Measurements from ENCODE around the gene MGMT. TPM values are rescaled to one million over a fixed set of nuclear protein-coding genes. Genes with fewer than 3 reads are reported as not detected.

The MGMT gene
- total RNA-seq, 1 donor from 2014 or later, result 14.5 TPM

GRCh38 chr10:129653861-129654260, 186.8 kb downstream of the MGMT start:
- intact Hi-C loops (cut with DNase I), result no loop called here
- ATAC-seq, result no peak
- DNase-seq (ENCODE audit: missing footprints), result no peak

- ATAC-seq (no peak), DNase-seq (ENCODE audit: missing footprints) (no peak)
These were observed 187.4 kb downstream of the MGMT start for GRCh38 chr10:129654461-129654860.

GRCh38 chr10:129655007-129655678, 188.1 kb downstream of the MGMT start:
- ATAC-seq, result no peak
- DNase-seq (ENCODE audit: missing footprints), result no peak
- intact Hi-C loops (cut with DNase I), result no loop called here

More at GRCh38 chr10:129654461-129654860, 187.4 kb downstream of the MGMT start:
- intact Hi-C loops (cut with DNase I), result no loop called here

GRCh38 chr10:129655679-129656031, 188.6 kb downstream of the MGMT start:
- no peak for ATAC-seq
- DNase-seq (ENCODE audit: missing footprints), result no peak
- intact Hi-C loops (cut with DNase I), result no loop called here

- ATAC-seq (no peak), DNase-seq (ENCODE audit: missing footprints) (no peak)
- intact Hi-C loops (cut with DNase I), result no loop called here
These were observed 189.6 kb downstream of the MGMT start for GRCh38 chr10:129656642-129657041.

GRCh38 chr10:129657297-129658017, 190.4 kb downstream of the MGMT start:
- ATAC-seq (no peak), DNase-seq (ENCODE audit: missing footprints) (no peak)
- intact Hi-C loops (cut with DNase I), result no loop called here

GRCh38 chr10:129658376-129659072, 191.5 kb downstream of the MGMT start:
- ATAC-seq, result no peak
- intact Hi-C loops (cut with DNase I), result no loop called here
- DNase-seq (ENCODE audit: missing footprints), result no peak

GRCh38 chr10:129659508-129660268, 192.6 kb downstream of the MGMT start:
- no peak for DNase-seq (ENCODE audit: missing footprints)
- no peak for ATAC-seq
- intact Hi-C loops (cut with DNase I), result no loop called here

GRCh38 chr10:129660569-129660968, 193.5 kb downstream of the MGMT start:
- ATAC-seq (no peak), DNase-seq (ENCODE audit: missing footprints) (no peak)
- intact Hi-C loops (cut with DNase I), result no loop called here

GRCh38 chr10:129662426-129662825, 195.4 kb downstream of the MGMT start:
- DNase-seq (ENCODE audit: missing footprints), result no peak
- intact Hi-C loops (cut with DNase I), result no loop called here
- no peak for ATAC-seq

GRCh38 chr10:129670124-129670523, 203.1 kb downstream of the MGMT start:
- DNase-seq (ENCODE audit: missing footprints), result no peak

GRCh38 chr10:129673292-129673691, 206.3 kb downstream of the MGMT start:
- ATAC-seq (no peak), DNase-seq (ENCODE audit: missing footprints) (no peak)

More at GRCh38 chr10:129670124-129670523, 203.1 kb downstream of the MGMT start:
- intact Hi-C loops (cut with DNase I), result no loop called here
- no peak for ATAC-seq

GRCh38 chr10:129675027-129675769, 208.2 kb downstream of the MGMT start:
- DNase-seq (ENCODE audit: missing footprints), result no peak
- no peak for ATAC-seq
- intact Hi-C loops (cut with DNase I), result no loop called here

More at GRCh38 chr10:129673292-129673691, 206.3 kb downstream of the MGMT start:
- intact Hi-C loops (cut with DNase I), result no loop called here

- DNase-seq (ENCODE audit: missing footprints) (no peak), ATAC-seq (no peak)
- intact Hi-C loops (cut with DNase I), result no loop called here
These were observed 209.0 kb downstream of the MGMT start for GRCh38 chr10:129676014-129676413.

GRCh38 chr10:129677377-129677927, 210.4 kb downstream of the MGMT start:
- intact Hi-C loops (cut with DNase I), result no loop called here
- no peak for ATAC-seq
- no peak for DNase-seq (ENCODE audit: missing footprints)

- intact Hi-C loops (cut with DNase I), result no loop called here
- no peak for ATAC-seq
- DNase-seq (ENCODE audit: missing footprints), result no peak
These were observed 211.1 kb downstream of the MGMT start for GRCh38 chr10:129678186-129678585.

GRCh38 chr10:129679207-129679606, 212.2 kb downstream of the MGMT start:
- DNase-seq (ENCODE audit: missing footprints), result no peak
- no peak for ATAC-seq
- intact Hi-C loops (cut with DNase I), result no loop called here

GRCh38 chr10:129680661-129681344, 213.8 kb downstream of the MGMT start:
- intact Hi-C loops (cut with DNase I), result no loop called here
- ATAC-seq (no peak), DNase-seq (ENCODE audit: missing footprints) (no peak)

Measured in Right ventricle myocardium inferior (tissue), 1 donor.